Astrocyte (in vitro differentiated cells and primary cell): ENCODE data around the gene LEMD2. TPM values are rescaled to one million over a fixed set of nuclear protein-coding genes. Genes with fewer than 3 reads are reported as not detected.

ENCODE experiments used
- DNase-seq: peaks from one replicate; pipeline ENCODE4 v3.0.0-alpha.2; 2010; ENCODE audit warnings: low read depth
- FAIRE-seq: peaks from 2 replicates; lab custom pipeline; 2011; peaks lifted over from hg19 to GRCh38; lab: Jason Lieb, UNC
- H2AFZ ChIP-seq: 2 replicates; pipeline ENCODE4 v1.6.0; 2012; ENCODE audit warnings: low read depth, low read length, inconsistent platforms
- H3K27ac ChIP-seq: 2 replicates; pipeline ENCODE4 v1.5.1; 2011; ENCODE audit warnings: low read depth, low read length, inconsistent platforms
- H3K27me3 ChIP-seq: 2 replicates; pipeline ENCODE4 v1.6.0; 2011; ENCODE audit warnings: low read length, inconsistent platforms; ENCODE audit not compliant: insufficient read depth
- H3K36me3 ChIP-seq: 2 replicates; pipeline ENCODE4 v1.5.1; 2011; ENCODE audit warnings: low read length, inconsistent platforms; ENCODE audit not compliant: insufficient read depth
- H3K4me1 ChIP-seq: 2 replicates; pipeline ENCODE4 v1.5.1; 2011; ENCODE audit warnings: low read length, inconsistent platforms; ENCODE audit not compliant: insufficient read depth
- H3K4me2 ChIP-seq: 2 replicates; pipeline ENCODE4 v1.6.0; 2012; ENCODE audit warnings: low read length, inconsistent platforms
- H3K4me3 ChIP-seq: 2 replicates; pipeline ENCODE4 v1.5.1; 2011; ENCODE audit warnings: low read depth, mild to moderate bottlenecking, low read length, inconsistent platforms; ENCODE audit not compliant: insufficient read depth
- H3K79me2 ChIP-seq: 2 replicates; pipeline ENCODE4 v1.6.0; 2012; ENCODE audit warnings: mild to moderate bottlenecking, low read length, inconsistent platforms; ENCODE audit not compliant: insufficient read depth
- H3K9ac ChIP-seq: 2 replicates; pipeline ENCODE4 v1.6.0; 2012; ENCODE audit warnings: mild to moderate bottlenecking, low read length, inconsistent platforms
- H3K9me3 ChIP-seq: 2 replicates; pipeline ENCODE4 v1.5.1; 2012; ENCODE audit warnings: low read depth, mild to moderate bottlenecking, low read length, inconsistent platforms; ENCODE audit not compliant: insufficient read depth
- H4K20me1 ChIP-seq: 2 replicates; pipeline ENCODE4 v1.6.0; 2012; ENCODE audit warnings: low read length, inconsistent platforms; ENCODE audit not compliant: insufficient read depth
- H3K27ac Mint-ChIP-seq: one replicate; pipeline ENCODE4 v1.8.0; 2021; ENCODE audit warnings: mild to moderate bottlenecking, mixed read lengths; ENCODE audit not compliant: unreplicated experiment
- H3K27me3 Mint-ChIP-seq: one replicate; pipeline ENCODE4 v1.8.0; 2021; ENCODE audit warnings: low read depth, mixed read lengths; ENCODE audit not compliant: unreplicated experiment
- H3K36me3 Mint-ChIP-seq: one replicate; pipeline ENCODE4 v1.8.0; 2021; ENCODE audit warnings: low read depth, mixed read lengths; ENCODE audit not compliant: unreplicated experiment
- H3K4me1 Mint-ChIP-seq: one replicate; pipeline ENCODE4 v1.8.0; 2021; ENCODE audit warnings: low read depth, mixed read lengths; ENCODE audit not compliant: unreplicated experiment
- H3K4me3 Mint-ChIP-seq: one replicate; pipeline ENCODE4 v1.8.0; 2021; ENCODE audit warnings: mild to moderate bottlenecking, moderate library complexity, mixed read lengths; ENCODE audit not compliant: unreplicated experiment
- H3K9me3 Mint-ChIP-seq: one replicate; pipeline ENCODE4 v1.8.0; 2021; ENCODE audit warnings: mild to moderate bottlenecking, mixed read lengths; ENCODE audit not compliant: unreplicated experiment
- CTCF ChIP-seq: IDR thresholded peaks from 2 replicates; pipeline ENCODE4 v1.5.1; 2011; ENCODE audit warnings: low read depth, mild to moderate bottlenecking, inconsistent platforms, low read length, moderate library complexity; ENCODE audit not compliant: insufficient read depth
- EZH2 ChIP-seq: IDR thresholded peaks from 2 replicates; pipeline ENCODE4 v1.6.1; 2012; ENCODE audit warnings: mild to moderate bottlenecking, low read length, inconsistent platforms; ENCODE audit not compliant: insufficient read depth
- total RNA-seq: library from RNA; stranded (reverse); gene quantifications from 2 replicates; pipeline ENCODE4 v1.2.1, GENCODE V29; 2021

The LEMD2 gene
- total RNA-seq, 1 donor from 2014 or later = 62.2 TPM

GRCh38 chr6:33725222-33725621, 63.7 kb downstream of the LEMD2 start:
- no peak for FAIRE-seq
- no peaks in the 10 kb centered on the region for H3K36me3 ChIP-seq

GRCh38 chr6:33724102-33725023, 64.6 kb downstream of the LEMD2 start:
- TF ChIP-seq CTCF (no peak), EZH2 (no peak)
- no peak overlapping the region for H3K4me3 ChIP-seq
- DNase-seq (no peak), FAIRE-seq (no peak)
- no peak overlapping the region for H3K4me2 ChIP-seq
- H3K79me2 ChIP-seq = no peaks in the 10 kb centered on the region
- H3K9me3 ChIP-seq = no peaks in the 10 kb centered on the region
- H3K27ac ChIP-seq = no peak overlapping the region
- Mint-ChIP-seq H3K36me3 (peaks cover 4% of the 10 kb centered on the region), H3K4me3 (no peak overlapping the region), H3K27me3 (peaks cover 52% of the 10 kb centered on the region), H3K27ac (no peak overlapping the region), H3K4me1 (no peaks in the 10 kb centered on the region), H3K9me3 (peaks cover 2% of the 10 kb centered on the region)
- peaks cover 54% of the 10 kb centered on the region for H3K27me3 ChIP-seq
- no peaks in the 10 kb centered on the region for H3K36me3 ChIP-seq
- H4K20me1 ChIP-seq = no peaks in the 10 kb centered on the region
- no peaks in the 10 kb centered on the region for H3K4me1 ChIP-seq
- H3K9ac ChIP-seq = no peak overlapping the region
- no peak overlapping the region for H2AFZ ChIP-seq

More at GRCh38 chr6:33725222-33725621, 63.7 kb downstream of the LEMD2 start:
- peaks cover 2% of the 10 kb centered on the region for H3K9me3 Mint-ChIP-seq
- no peak for TF ChIP-seq CTCF
- no peak for TF ChIP-seq EZH2
- no peak for DNase-seq
- Histone ChIP-seq H4K20me1 (no peaks in the 10 kb centered on the region), H3K4me3 (no peak overlapping the region), H3K9ac (no peak overlapping the region), H3K4me1 (no peaks in the 10 kb centered on the region), H3K79me2 (no peaks in the 10 kb centered on the region), H3K27me3 (peaks cover 51% of the 10 kb centered on the region), H3K4me2 (no peak overlapping the region), H2AFZ (no peak overlapping the region), H3K9me3 (no peaks in the 10 kb centered on the region), H3K27ac (no peak overlapping the region)
- H3K4me3 Mint-ChIP-seq = no peak overlapping the region
- H3K36me3 Mint-ChIP-seq = peaks cover 4% of the 10 kb centered on the region
- H3K27me3 Mint-ChIP-seq = peaks cover 49% of the 10 kb centered on the region
- no peak overlapping the region for H3K27ac Mint-ChIP-seq
- no peaks in the 10 kb centered on the region for H3K4me1 Mint-ChIP-seq
